H9 (cell line): ENCODE data around the gene SNTG2. TPM values are rescaled to one million over a fixed set of nuclear protein-coding genes. Genes with fewer than 3 reads are reported as not detected.
A peak's percentile ranks its signal among the peaks of the same experiment; 100 is the strongest.

Experiments
- DNase-seq: peaks from one replicate; pipeline ENCODE4 v3.0.0-alpha.2; 2017
- H2AFZ ChIP-seq: one replicate; pipeline ENCODE4 v1.6.1; 2013; ENCODE audit warnings: mild to moderate bottlenecking, low read length, control low read depth, moderate library complexity
- H2AK5ac ChIP-seq: 2 replicates; pipeline ENCODE4 v1.6.1; 2013; ENCODE audit warnings: low read length, control low read depth, mixed read lengths; ENCODE audit not compliant: insufficient read length
- H2BK120ac ChIP-seq: one replicate; pipeline ENCODE4 v1.6.1; 2013; ENCODE audit warnings: low read depth, mild to moderate bottlenecking, low read length, control low read depth, inconsistent platforms; ENCODE audit not compliant: poor library complexity, severe bottlenecking
- H2BK12ac ChIP-seq: 2 replicates; pipeline ENCODE4 v1.6.1; 2013; ENCODE audit warnings: low read length, control low read depth, mixed read lengths, low read depth; ENCODE audit not compliant: insufficient read length
- H2BK15ac ChIP-seq: 2 replicates; pipeline ENCODE4 v1.6.1; 2013; ENCODE audit warnings: low read depth, low read length, control low read depth
- H2BK20ac ChIP-seq: one replicate; pipeline ENCODE4 v1.6.1; 2013; ENCODE audit warnings: low read depth, mild to moderate bottlenecking, low read length, control low read depth, inconsistent platforms; ENCODE audit not compliant: poor library complexity, severe bottlenecking
- H2BK5ac ChIP-seq: 2 replicates; pipeline ENCODE4 v1.6.1; 2013; ENCODE audit warnings: low read length, control low read depth, mixed read lengths; ENCODE audit not compliant: insufficient read length
- H3K14ac ChIP-seq: 2 replicates; pipeline ENCODE4 v1.6.1; 2013; ENCODE audit warnings: low read length, control low read depth; ENCODE audit not compliant: insufficient read depth
- H3K18ac ChIP-seq: 2 replicates; pipeline ENCODE4 v1.6.1; 2013; ENCODE audit warnings: low read depth, mild to moderate bottlenecking, mixed read lengths, low read length, control low read depth; ENCODE audit not compliant: insufficient read length
- H3K23ac ChIP-seq: 2 replicates; pipeline ENCODE4 v1.6.1; 2013; ENCODE audit warnings: low read length, control low read depth, mixed read lengths, low read depth; ENCODE audit not compliant: insufficient read length
- H3K23me2 ChIP-seq: 2 replicates; pipeline ENCODE4 v1.6.1; 2013; ENCODE audit warnings: low read depth, mild to moderate bottlenecking, mixed read lengths, low read length, control low read depth; ENCODE audit not compliant: insufficient read length, poor library complexity, severe bottlenecking
- H3K27ac ChIP-seq: 2 replicates; pipeline ENCODE4 v1.5.1; 2013; ENCODE audit warnings: low read length, control low read depth, mixed read lengths, low read depth; ENCODE audit not compliant: insufficient read length
- H3K27me3 ChIP-seq: 2 replicates; pipeline ENCODE4 v1.6.1; 2013; ENCODE audit warnings: low read length, control low read depth, inconsistent platforms; ENCODE audit not compliant: insufficient read depth
- H3K4ac ChIP-seq: 2 replicates; pipeline ENCODE4 v1.6.1; 2013; ENCODE audit warnings: low read depth, mild to moderate bottlenecking, control low read depth, inconsistent platforms, low read length, moderate library complexity
- H3K4me1 ChIP-seq: 2 replicates; pipeline ENCODE4 v1.6.1; 2013; ENCODE audit warnings: low read length, control low read depth, inconsistent platforms; ENCODE audit not compliant: insufficient read depth
- H3K4me2 ChIP-seq: 2 replicates; pipeline ENCODE4 v1.6.1; 2013; ENCODE audit warnings: low read length, control low read depth, mixed read lengths; ENCODE audit not compliant: insufficient read length, insufficient read depth
- H3K56ac ChIP-seq: 2 replicates; pipeline ENCODE4 v1.6.1; 2013; ENCODE audit warnings: low read depth, mild to moderate bottlenecking, mixed read lengths, low read length, control low read depth; ENCODE audit not compliant: insufficient read length
- H3K79me1 ChIP-seq: 2 replicates; pipeline ENCODE4 v1.6.1; 2013; ENCODE audit warnings: low read depth, mild to moderate bottlenecking, moderate library complexity, low read length, control low read depth, inconsistent platforms; ENCODE audit not compliant: insufficient read depth, poor library complexity, severe bottlenecking
- H3K79me2 ChIP-seq: 2 replicates; pipeline ENCODE4 v1.6.1; 2013; ENCODE audit warnings: low read length, control low read depth, inconsistent platforms; ENCODE audit not compliant: insufficient read depth
- H3K9ac ChIP-seq: 2 replicates; pipeline ENCODE4 v1.6.1; 2013; ENCODE audit warnings: low read length, control low read depth, mixed read lengths; ENCODE audit not compliant: insufficient read length; ENCODE audit errors: extremely low read depth
- H3K9me3 ChIP-seq: one replicate; pipeline ENCODE4 v1.6.1; 2013; ENCODE audit warnings: low read depth, low read length, inconsistent platforms; ENCODE audit not compliant: control insufficient read depth
- H3T11ph ChIP-seq: one replicate; pipeline ENCODE4 v1.6.1; 2013; ENCODE audit warnings: mild to moderate bottlenecking, low read length, control low read depth, inconsistent platforms
- H4K20me1 ChIP-seq: one replicate; pipeline ENCODE4 v1.6.1; 2013; ENCODE audit not compliant: control insufficient read depth, insufficient read length, insufficient read depth
- H4K5ac ChIP-seq: 2 replicates; pipeline ENCODE4 v1.6.1; 2013; ENCODE audit warnings: low read depth, mild to moderate bottlenecking, mixed read lengths, low read length, control low read depth; ENCODE audit not compliant: insufficient read length
- H4K8ac ChIP-seq: replicated peaks from 2 replicates; pipeline ENCODE4 v1.6.1; 2013; ENCODE audit warnings: low read length, control low read depth, mixed read lengths, low read depth; ENCODE audit not compliant: insufficient read length
- H4K91ac ChIP-seq: 2 replicates; pipeline ENCODE4 v1.6.1; 2013; ENCODE audit warnings: low read depth, mild to moderate bottlenecking, moderate library complexity, mixed read lengths, low read length, control low read depth; ENCODE audit not compliant: insufficient read length
- H3K27ac Mint-ChIP-seq, 3 experiments: 2 replicates in 2 of 3; 3 replicates in 1 of 3; pipeline ENCODE4 v1.8.0; 2020 to 2021; ENCODE audit warnings: mixed read lengths in 3 of 3, mild to moderate bottlenecking in 1 of 3, moderate library complexity in 1 of 3
- H3K27me3 Mint-ChIP-seq: 2 replicates; pipeline ENCODE4 v1.8.0; 2021; ENCODE audit warnings: low read depth, mild to moderate bottlenecking, moderate library complexity, mixed read lengths
- H3K36me3 Mint-ChIP-seq, 3 experiments: 2 replicates in 2 of 3; 3 replicates in 1 of 3; pipeline ENCODE4 v1.8.0; 2020 to 2021; ENCODE audit warnings: low read depth in 3 of 3, mixed read lengths in 3 of 3; ENCODE audit not compliant: insufficient read depth in 1 of 3
- H3K4me1 Mint-ChIP-seq, 2 experiments: 2 replicates each; pipeline ENCODE4 v1.8.0; 2020; ENCODE audit warnings: mixed read lengths in 2 of 2
- H3K4me3 Mint-ChIP-seq, 2 experiments: 2 replicates in 1 of 2; 3 replicates in 1 of 2; pipeline ENCODE4 v1.8.0; 2020 to 2021; ENCODE audit warnings: mild to moderate bottlenecking in 2 of 2, mixed read lengths in 2 of 2, moderate library complexity in 1 of 2
- H3K9me3 Mint-ChIP-seq, 2 experiments: 2 replicates in 1 of 2; 3 replicates in 1 of 2; pipeline ENCODE4 v1.8.0; 2020; ENCODE audit warnings: mild to moderate bottlenecking in 2 of 2, mixed read lengths in 2 of 2, moderate library complexity in 1 of 2
- CTCF ChIP-seq: fragments of 200-600 bp; sonication (generic); conservative IDR thresholded peaks from 3 replicates; pipeline ENCODE4 v1.8.0; 2021; ENCODE audit warnings: antibody characterized with exemption, mild to moderate bottlenecking
- WGBS: extraction: QIAGEN DNeasy Blood & Tissue Kit; methylation state at CpG from one replicate; pipeline ENCODE4 v1.1.7; 2013; ENCODE audit warnings: missing lambda C conversion rate, low lambda C conversion rate, mixed read lengths; ENCODE audit not compliant: insufficient read length; ENCODE audit errors: extremely low coverage; 5-methylcytosine and 5-hydroxymethylcytosine counted together
- total RNA-seq: library from RNA; stranded (reverse); gene quantifications from 2 replicates; pipeline ENCODE4 v1.2.1, GENCODE V29; 2021

SNTG2 gene
- total RNA-seq, 1 experiment from 2014 or later, result 13.2 TPM

GRCh38 chr2:1101982-1102590, 151.4 kb downstream of the SNTG2 start:
- no peaks in the 10 kb centered on the region for H3K27me3 ChIP-seq
- no peaks in the 10 kb centered on the region for H3K79me1 ChIP-seq
- TF ChIP-seq CTCF, result no peak
- H3K4me1 Mint-ChIP-seq, result no peaks in the 10 kb centered on the region
- no peak overlapping the region for H3K18ac ChIP-seq
- H2BK12ac ChIP-seq, result no peak overlapping the region
- no peaks in the 10 kb centered on the region for H3K79me2 ChIP-seq
- no peak overlapping the region for H2BK15ac ChIP-seq
- no peak overlapping the region for H3K4ac ChIP-seq
- H2AK5ac ChIP-seq, result no peak overlapping the region
- peak overlapping the region in 2 of 3 experiments; percentile 1 to 12; a peak in 3 of 7 replicates for H3K27ac Mint-ChIP-seq
- peak; percentile 19 for DNase-seq
- H3K27ac ChIP-seq, result no peak overlapping the region
- H2BK5ac ChIP-seq, result no peak overlapping the region
- peaks cover 33 to 60% (median 51%) of the 10 kb centered on the region in 3 experiments for H3K36me3 Mint-ChIP-seq
- H3K4me3 Mint-ChIP-seq, result no peak overlapping the region
- no peak overlapping the region for H3T11ph ChIP-seq
- H3K27me3 Mint-ChIP-seq, result no peaks in the 10 kb centered on the region
- H3K9me3 ChIP-seq, result no peaks in the 10 kb centered on the region
- no peak overlapping the region for H2BK20ac ChIP-seq
- no peak overlapping the region for H3K56ac ChIP-seq
- H4K20me1 ChIP-seq, result no peaks in the 10 kb centered on the region
- no peaks in the 10 kb centered on the region for H3K9me3 Mint-ChIP-seq
- H4K91ac ChIP-seq, result no peak overlapping the region
- H3K23ac ChIP-seq, result no peak overlapping the region
- no peaks in the 10 kb centered on the region for H3K4me1 ChIP-seq
- no peak overlapping the region for H3K9ac ChIP-seq
- no peaks in the 10 kb centered on the region for H3K23me2 ChIP-seq
- H3K14ac ChIP-seq, result no peak overlapping the region; the same call in 1 of the 2 replicates
- no CpG with 5 or more reads among the region's 16 CpGs for WGBS
- H2AFZ ChIP-seq, result no peak overlapping the region
- H2BK120ac ChIP-seq, result no peak overlapping the region
- H3K4me2 ChIP-seq, result no peak overlapping the region
- H4K5ac ChIP-seq, result no peak overlapping the region
- H4K8ac ChIP-seq, result no peak overlapping the region
